ENCODE data around the gene TPGS1.

The TPGS1 gene

DNA sequence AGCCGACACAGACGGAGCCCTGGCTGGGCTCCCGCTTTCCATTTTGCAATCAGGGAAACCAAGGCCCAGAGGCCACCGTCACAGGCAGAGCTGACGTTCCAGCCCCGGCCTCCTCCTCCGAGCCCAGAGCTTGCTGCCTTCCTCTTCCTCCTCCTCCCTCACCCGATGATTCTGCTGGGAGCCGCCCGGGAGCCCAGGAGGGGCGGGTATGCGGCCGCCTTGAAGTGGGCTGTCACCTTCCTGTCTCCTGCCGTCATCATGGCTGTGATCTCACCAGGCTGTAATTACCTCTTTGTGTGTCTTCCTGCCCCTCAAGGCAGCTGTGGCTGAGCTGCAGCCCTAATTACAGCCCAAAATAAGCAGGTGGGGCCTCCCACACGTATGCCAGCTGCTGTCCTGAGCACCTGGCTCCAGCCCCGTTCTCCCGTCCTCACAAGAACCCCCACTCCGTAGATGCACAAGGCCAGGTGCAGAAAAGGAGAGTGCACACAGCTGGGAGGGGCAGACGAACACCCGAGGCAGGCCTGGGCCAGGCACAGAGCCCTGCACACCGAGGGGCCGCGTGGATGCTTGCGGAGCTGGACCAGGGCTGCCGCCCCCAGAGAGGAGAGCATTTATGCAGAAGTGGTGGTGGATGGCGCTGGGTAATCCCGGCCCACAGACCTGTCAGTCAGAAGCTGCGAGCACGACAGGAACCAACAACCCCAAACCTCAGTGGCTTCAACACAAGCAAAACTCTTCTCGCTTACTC lies 4.0 kb downstream of the TPGS1 start:
- TF ChIP-seq, protein P1, sequence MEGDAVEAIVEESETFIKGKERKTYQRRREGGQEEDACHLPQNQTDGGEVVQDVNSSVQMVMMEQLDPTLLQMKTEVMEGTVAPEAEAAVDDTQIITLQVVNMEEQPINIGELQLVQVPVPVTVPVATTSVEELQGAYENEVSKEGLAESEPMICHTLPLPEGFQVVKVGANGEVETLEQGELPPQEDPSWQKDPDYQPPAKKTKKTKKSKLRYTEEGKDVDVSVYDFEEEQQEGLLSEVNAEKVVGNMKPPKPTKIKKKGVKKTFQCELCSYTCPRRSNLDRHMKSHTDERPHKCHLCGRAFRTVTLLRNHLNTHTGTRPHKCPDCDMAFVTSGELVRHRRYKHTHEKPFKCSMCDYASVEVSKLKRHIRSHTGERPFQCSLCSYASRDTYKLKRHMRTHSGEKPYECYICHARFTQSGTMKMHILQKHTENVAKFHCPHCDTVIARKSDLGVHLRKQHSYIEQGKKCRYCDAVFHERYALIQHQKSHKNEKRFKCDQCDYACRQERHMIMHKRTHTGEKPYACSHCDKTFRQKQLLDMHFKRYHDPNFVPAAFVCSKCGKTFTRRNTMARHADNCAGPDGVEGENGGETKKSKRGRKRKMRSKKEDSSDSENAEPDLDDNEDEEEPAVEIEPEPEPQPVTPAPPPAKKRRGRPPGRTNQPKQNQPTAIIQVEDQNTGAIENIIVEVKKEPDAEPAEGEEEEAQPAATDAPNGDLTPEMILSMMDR (conservative IDR thresholded peaks at IDR 0.05; ENCODE audit: low read depth, low read length), result no peak
- Histone ChIP-seq H3K9ac (peak overlapping the region; percentile 66), H3K36me3 (ENCODE audit: insufficient read depth) (no peaks in the 10 kb centered on the region), H3K27me3 (ENCODE audit: insufficient read depth, low read depth) (no peaks in the 10 kb centered on the region), H3K27ac (peak overlapping the region; percentile 95), H3K4me1 (ENCODE audit: low read depth, poor library complexity, severe bottlenecking) (peaks cover 32% of the 10 kb centered on the region), H3K79me2 (ENCODE audit: insufficient read depth, low read depth) (peaks cover 12% of the 10 kb centered on the region; the same call in 1 of the 2 replicates), H3K4me3 (IDR thresholded peaks at IDR 0.05; ENCODE audit: insufficient read depth, low read depth, low read length) (no peak overlapping the region), H4K20me1 (ENCODE audit: insufficient read depth) (no peaks in the 10 kb centered on the region), H2AFZ (ENCODE audit: low read depth) (peak overlapping the region; percentile 28), H3K4me2 (peak overlapping the region; percentile 55)

- Histone ChIP-seq H3K36me3 (ENCODE audit: insufficient read depth) (no peaks in the 10 kb centered on the region), H4K20me1 (ENCODE audit: insufficient read depth) (no peaks in the 10 kb centered on the region), H3K79me2 (ENCODE audit: insufficient read depth, low read depth) (peaks cover 12% of the 10 kb centered on the region; the same call in 1 of the 2 replicates), H3K4me3 (IDR thresholded peaks at IDR 0.05; ENCODE audit: insufficient read depth, low read depth, low read length) (no peak overlapping the region), H3K4me2 (no peak overlapping the region), H2AFZ (ENCODE audit: low read depth) (no peak overlapping the region), H3K9ac (no peak overlapping the region), H3K27me3 (ENCODE audit: insufficient read depth, low read depth) (no peaks in the 10 kb centered on the region), H3K27ac (no peak overlapping the region), H3K4me1 (ENCODE audit: low read depth, poor library complexity, severe bottlenecking) (peaks cover 30% of the 10 kb centered on the region)
- TF ChIP-seq, protein P1 (conservative IDR thresholded peaks at IDR 0.05; ENCODE audit: low read depth, low read length), result no peak
Measured at GRCh38 chr19:512547-513365, 5.5 kb downstream of the TPGS1 start.

DNA sequence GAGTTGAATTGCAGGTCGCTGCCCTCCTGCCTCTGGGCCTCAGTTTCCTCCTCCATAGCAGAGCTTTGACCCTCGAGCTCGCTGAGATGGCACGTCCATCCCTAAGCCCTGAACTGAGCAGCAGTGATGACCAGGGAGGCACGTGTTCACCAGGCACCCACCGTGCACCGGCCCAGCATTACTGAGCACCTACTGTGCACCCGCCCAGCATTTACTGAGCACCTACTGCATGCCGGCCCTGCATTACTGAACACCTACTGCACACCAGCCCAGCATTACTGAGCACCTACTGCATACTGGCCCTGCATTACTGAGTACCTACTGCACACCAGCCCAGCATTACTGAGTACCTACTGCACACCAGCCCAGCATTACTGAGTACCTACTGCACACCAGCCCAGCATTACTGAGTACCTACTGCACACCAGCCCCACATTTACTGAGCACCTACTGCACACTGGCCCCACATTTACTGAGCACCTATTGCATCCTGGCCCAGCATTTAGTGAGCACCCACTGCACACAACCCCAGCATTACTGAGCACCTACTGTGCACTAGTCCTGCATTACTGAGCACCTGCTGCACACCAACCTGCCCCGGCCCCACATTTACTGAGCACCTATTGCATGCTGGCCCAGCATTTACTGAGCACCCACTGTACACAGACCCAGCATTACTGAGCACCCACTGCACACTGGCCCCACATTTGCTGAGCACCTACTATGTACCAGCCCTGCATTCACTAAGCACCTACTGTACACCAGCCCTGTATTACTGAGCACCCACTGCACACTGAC lies 6.3 kb downstream of the TPGS1 start:
- Histone ChIP-seq H3K4me1 (ENCODE audit: low read depth, poor library complexity, severe bottlenecking) (peaks cover 25% of the 10 kb centered on the region), H3K4me2 (no peak overlapping the region)

More for the DNA sequence above, 6.3 kb downstream of the TPGS1 start:
- no peak overlapping the region for H3K4me3 ChIP-seq (IDR thresholded peaks at IDR 0.05; ENCODE audit: insufficient read depth, low read depth, low read length)
- H3K79me2 ChIP-seq (ENCODE audit: insufficient read depth, low read depth), result peaks cover 4% of the 10 kb centered on the region; the same call in 1 of the 2 replicates
- TF ChIP-seq, protein P1 (conservative IDR thresholded peaks at IDR 0.05; ENCODE audit: low read depth, low read length), result no peak
- no peak overlapping the region for H3K9ac ChIP-seq
- H3K36me3 ChIP-seq (ENCODE audit: insufficient read depth), result no peaks in the 10 kb centered on the region
- H3K27me3 ChIP-seq (ENCODE audit: insufficient read depth, low read depth), result no peaks in the 10 kb centered on the region
- H3K27ac ChIP-seq, result no peak overlapping the region
- no peak overlapping the region for H2AFZ ChIP-seq (ENCODE audit: low read depth)
- no peaks in the 10 kb centered on the region for H4K20me1 ChIP-seq (ENCODE audit: insufficient read depth)

Measured in KMS-11 (cell line).